NCI-H345 treated with DMSO at 0.1 percent for 48 hours (cell line): ENCODE results near the gene NME3.

Experiments
- DNase-seq: peaks from one replicate; lab custom pipeline; 2025; ENCODE audit not compliant: unreplicated experiment; lab: John Stamatoyannopoulos, UW

The NME3 gene

GRCh38 chr16:1781758-1782407 lies 10.5 kb upstream of the NME3 start:
- no peak for DNase-seq

GRCh38 chr16:1781254-1781653 lies 9.9 kb upstream of the NME3 start:
- DNase-seq: no peak

- no peak for DNase-seq
These were observed 9.3 kb upstream of the NME3 start for GRCh38 chr16:1780677-1781072.

- DNase-seq: no peak
These were observed 8.7 kb upstream of the NME3 start for GRCh38 chr16:1779741-1780676.

GRCh38 chr16:1779234-1779701 lies 7.9 kb upstream of the NME3 start:
- DNase-seq: no peak

GRCh38 chr16:1778200-1779179 lies 7.1 kb upstream of the NME3 start:
- no peak for DNase-seq

- DNase-seq: no peak
These were observed 6.2 kb upstream of the NME3 start for GRCh38 chr16:1777375-1778199.

GRCh38 chr16:1776991-1777374 lies 5.6 kb upstream of the NME3 start:
- no peak for DNase-seq

GRCh38 chr16:1776672-1776955 lies 5.3 kb upstream of the NME3 start:
- no peak for DNase-seq

- DNase-seq: no peak
These were observed 4.7 kb upstream of the NME3 start for GRCh38 chr16:1775846-1776671.

- no peak for DNase-seq
These were observed 3.9 kb upstream of the NME3 start for GRCh38 chr16:1775006-1775845.

- DNase-seq: no peak
These were observed 3.1 kb upstream of the NME3 start for GRCh38 chr16:1774448-1774780.

- DNase-seq: no peak
These were observed 2.5 kb upstream of the NME3 start for GRCh38 chr16:1773703-1774447.

- DNase-seq: peak; percentile 72
These were observed 1.8 kb upstream of the NME3 start, which contains the start of gene MRPS34 for GRCh38 chr16:1772908-1773702. MRPS34 (minus strand) TSS chr16:1773134; CDS start chr16:1773119, 15 bp downstream.

- DNase-seq: no peak
These were observed 1.1 kb upstream of the NME3 start, which contains the start of gene EME2 for GRCh38 chr16:1772362-1772907. EME2 (plus strand) TSS chr16:1772810; CDS start chr16:1773228, 418 bp downstream.

- no peak for DNase-seq
These were observed 570 bp upstream of the NME3 start for GRCh38 chr16:1771864-1772361.
